Smooth muscle cell of trachea (primary cell): ENCODE measurements around the gene OR10C1. TPM values are rescaled to one million over a fixed set of nuclear protein-coding genes. Genes with fewer than 3 reads are reported as not detected.

Experiments
- total RNA-seq: library from RNA; depleted of rRNA; stranded (reverse); fragments of >200 nt; gene quantifications from 2 replicates; pipeline ENCODE4 v1.2.1, GENCODE V29; 2014

OR10C1 gene
- not detected in 2 replicates for total RNA-seq

DNA sequence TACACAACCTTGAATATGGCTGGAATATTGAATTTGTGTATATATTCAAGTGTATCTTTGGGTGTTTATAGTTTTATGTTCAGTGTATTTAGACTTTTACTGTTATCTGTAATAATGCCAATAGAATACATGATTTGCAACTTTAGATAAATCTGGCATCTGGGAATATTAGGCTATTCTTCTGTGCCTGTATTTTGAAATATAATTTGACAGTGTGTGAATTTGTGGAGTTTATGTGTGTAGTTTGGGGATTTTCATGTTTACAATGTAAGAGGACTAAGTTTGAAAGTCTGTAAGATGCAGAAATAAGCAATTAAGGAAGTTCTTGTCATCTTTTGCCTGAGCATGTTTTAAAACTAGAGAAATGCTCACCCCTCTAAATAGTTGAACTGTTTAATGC, at the start of gene OR10C1:
Gene OR10C1 (plus strand): TSS at position 301 of the 400 bp plus-strand sequence. CDS start 710 bp downstream, outside the sequence.

DNA sequence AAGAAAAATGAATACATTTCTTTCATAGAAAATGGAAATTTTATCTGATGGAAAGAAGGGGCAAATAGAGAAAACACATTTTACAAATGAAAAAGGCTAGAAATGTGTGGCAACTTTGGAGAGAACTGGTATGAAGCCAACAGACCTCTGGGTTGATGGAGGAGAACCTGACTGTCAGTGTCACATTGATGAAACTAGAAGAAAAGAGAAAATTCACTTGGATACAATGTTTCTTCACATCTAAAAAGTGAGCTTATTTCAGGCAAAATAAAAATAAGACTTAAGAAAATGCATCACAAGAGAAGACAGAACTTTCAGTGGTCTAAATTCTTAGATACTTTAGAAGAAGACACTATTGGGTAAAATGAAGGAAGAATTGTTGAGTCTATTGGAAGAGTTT, 43.8 kb upstream of the OR10C1 start, which contains the start of gene OR12D2:
Gene OR12D2 (plus strand): TSS at position 301 of the 400 bp plus-strand sequence. CDS start 1,069 bp downstream, outside the sequence.

GRCh38 chr6:29414588-29414987, 24.5 kb upstream of the OR10C1 start, which contains the start of gene OR12D1:
OR12D1 (plus strand) TSS chr6:29414928.

GRCh38 chr6:29456971-29457370, 17.9 kb downstream of the OR10C1 start, which contains the start of the genes OR11A1 and OR2H1:
OR11A1 (minus strand) TSS chr6:29457071; CDS start chr6:29427641, 29,430 bp downstream.
OR2H1 (plus strand) TSS chr6:29457155; CDS start chr6:29461770, 4,615 bp downstream.

DNA sequence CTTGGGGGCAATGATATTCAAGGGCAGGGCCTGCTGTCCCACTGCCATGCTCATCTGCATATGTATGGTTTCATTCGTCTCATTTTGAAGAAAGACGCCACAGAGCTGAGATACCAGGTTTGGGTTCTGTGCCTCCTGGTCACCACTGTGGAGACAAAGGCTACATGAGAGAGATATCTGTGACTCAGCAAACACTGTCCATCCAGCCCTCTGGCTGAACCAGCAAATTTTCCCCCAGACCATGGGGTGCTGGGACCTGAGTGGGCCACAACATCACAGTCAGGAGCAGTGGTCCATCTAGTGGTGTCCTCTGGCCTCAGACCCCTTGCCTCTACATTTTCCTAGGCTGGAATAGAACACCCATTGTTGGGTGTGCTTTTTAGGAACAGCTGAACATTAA, 48.6 kb downstream of the OR10C1 start, which contains the start of gene MAS1L:
Gene MAS1L (minus strand): TSS at position 297 of the 400 bp plus-strand sequence. CDS start 54 bp downstream, at position 243.

Other genes starting within 250 kb of the OR10C1 start
- not detected in 2 replicates for gene OR14J1, start 137.6 kb upstream of the OR10C1 start, total RNA-seq
- gene OR5V1, start 70.4 kb upstream of the OR10C1 start, total RNA-seq: not detected in 2 replicates
- gene OR12D3, start 64.0 kb upstream of the OR10C1 start, total RNA-seq: not detected in 2 replicates
- gene OR12D2, start 43.7 kb upstream of the OR10C1 start, total RNA-seq: not detected in 2 replicates
- not detected in 2 replicates for gene OR12D1, start 24.4 kb upstream of the OR10C1 start, total RNA-seq
- not detected in 2 replicates for gene OR11A1, start 17.8 kb downstream of the OR10C1 start, total RNA-seq
- gene OR2H1, start 17.8 kb downstream of the OR10C1 start, total RNA-seq: not detected in 2 replicates
- gene MAS1L, start 48.6 kb downstream of the OR10C1 start, total RNA-seq: not detected in 2 replicates
- 0.66 TPM in 1 of 2 replicates, not detected in the other for gene UBD, start 120.4 kb downstream of the OR10C1 start, total RNA-seq
- gene OR2H2, start 145.8 kb downstream of the OR10C1 start, total RNA-seq: not detected in 2 replicates
- gene GABBR1, start 193.9 kb downstream of the OR10C1 start, total RNA-seq: 15.5 and 16.3 TPM in 2 replicates
- not detected in 2 replicates for gene MOG, start 217.8 kb downstream of the OR10C1 start, total RNA-seq
- gene ZFP57, start 241.8 kb downstream of the OR10C1 start, total RNA-seq: 0.17 and 0.29 TPM in 2 replicates